ENCODE measurements around the gene CIZ1. TPM values are rescaled to one million over a fixed set of nuclear protein-coding genes. Genes with fewer than 3 reads are reported as not detected.

The CIZ1 gene
- total RNA-seq, 1 donor from 2014 or later: 186 TPM

GRCh38 chr9:128163523-128164306, 27.7 kb downstream of the CIZ1 start:
- no peak for TF ChIP-seq CTCF (conservative IDR thresholded peaks at IDR 0.05)

GRCh38 chr9:128163027-128163515, 28.3 kb downstream of the CIZ1 start:
- Mint-ChIP-seq H3K36me3 (peaks cover 11% of the 10 kb centered on the region), H3K4me3 (peak overlapping the region; percentile 54), H3K27ac (peak overlapping the region; percentile 39), H3K9me3 (no peaks in the 10 kb centered on the region), H3K4me1 (ENCODE audit: unreplicated experiment) (peaks cover 11% of the 10 kb centered on the region), H3K27me3 (no peaks in the 10 kb centered on the region)
- TF ChIP-seq CTCF (conservative IDR thresholded peaks at IDR 0.05): no peak
- no peak for DNase-seq (ENCODE audit: extremely low spot score, unreplicated experiment)

More at GRCh38 chr9:128163523-128164306, 27.7 kb downstream of the CIZ1 start:
- H3K36me3 Mint-ChIP-seq: peaks cover 14% of the 10 kb centered on the region
- DNase-seq (ENCODE audit: extremely low spot score, unreplicated experiment): no peak
- H3K9me3 Mint-ChIP-seq: no peaks in the 10 kb centered on the region
- no peak overlapping the region for H3K27ac Mint-ChIP-seq
- no peak overlapping the region for H3K4me3 Mint-ChIP-seq
- H3K4me1 Mint-ChIP-seq (ENCODE audit: unreplicated experiment): peaks cover 11% of the 10 kb centered on the region
- no peaks in the 10 kb centered on the region for H3K27me3 Mint-ChIP-seq

GRCh38 chr9:128162215-128163026, 29.0 kb downstream of the CIZ1 start:
- peak overlapping the region; percentile 39 for H3K27ac Mint-ChIP-seq

GRCh38 chr9:128161215-128161902, 30.0 kb downstream of the CIZ1 start:
- H3K9me3 Mint-ChIP-seq: no peaks in the 10 kb centered on the region
- peaks cover 11% of the 10 kb centered on the region for H3K4me1 Mint-ChIP-seq (ENCODE audit: unreplicated experiment)
- DNase-seq (ENCODE audit: extremely low spot score, unreplicated experiment): no peak
- peak overlapping the region; percentile 87 for H3K4me3 Mint-ChIP-seq
- H3K36me3 Mint-ChIP-seq: peaks cover 6% of the 10 kb centered on the region
- no peaks in the 10 kb centered on the region for H3K27me3 Mint-ChIP-seq
- no peak for TF ChIP-seq CTCF (conservative IDR thresholded peaks at IDR 0.05)
- H3K27ac Mint-ChIP-seq: peak overlapping the region; percentile 33

More at GRCh38 chr9:128162215-128163026, 29.0 kb downstream of the CIZ1 start:
- Mint-ChIP-seq H3K4me1 (ENCODE audit: unreplicated experiment) (peaks cover 11% of the 10 kb centered on the region), H3K27me3 (no peaks in the 10 kb centered on the region), H3K4me3 (peak overlapping the region; percentile 54), H3K36me3 (peaks cover 10% of the 10 kb centered on the region), H3K9me3 (no peaks in the 10 kb centered on the region)
- TF ChIP-seq CTCF (conservative IDR thresholded peaks at IDR 0.05): no peak
- no peak for DNase-seq (ENCODE audit: extremely low spot score, unreplicated experiment)

GRCh38 chr9:128160603-128160987, 30.8 kb downstream of the CIZ1 start:
- no peak for TF ChIP-seq CTCF (conservative IDR thresholded peaks at IDR 0.05)
- H3K9me3 Mint-ChIP-seq: no peaks in the 10 kb centered on the region
- no peak for DNase-seq (ENCODE audit: extremely low spot score, unreplicated experiment)
- H3K27ac Mint-ChIP-seq: no peak overlapping the region
- H3K4me3 Mint-ChIP-seq: peak overlapping the region; percentile 87
- peaks cover 15% of the 10 kb centered on the region for H3K4me1 Mint-ChIP-seq (ENCODE audit: unreplicated experiment)
- H3K36me3 Mint-ChIP-seq: peaks cover 6% of the 10 kb centered on the region
- H3K27me3 Mint-ChIP-seq: no peaks in the 10 kb centered on the region
